ENCODE results near the gene FRS3.
"Not testable (repeated sequence)": the region's sequence is repeated elsewhere in the genome, so short reads cannot be mapped to it uniquely, and the experiment has no call there.

Gene FRS3

DNA sequence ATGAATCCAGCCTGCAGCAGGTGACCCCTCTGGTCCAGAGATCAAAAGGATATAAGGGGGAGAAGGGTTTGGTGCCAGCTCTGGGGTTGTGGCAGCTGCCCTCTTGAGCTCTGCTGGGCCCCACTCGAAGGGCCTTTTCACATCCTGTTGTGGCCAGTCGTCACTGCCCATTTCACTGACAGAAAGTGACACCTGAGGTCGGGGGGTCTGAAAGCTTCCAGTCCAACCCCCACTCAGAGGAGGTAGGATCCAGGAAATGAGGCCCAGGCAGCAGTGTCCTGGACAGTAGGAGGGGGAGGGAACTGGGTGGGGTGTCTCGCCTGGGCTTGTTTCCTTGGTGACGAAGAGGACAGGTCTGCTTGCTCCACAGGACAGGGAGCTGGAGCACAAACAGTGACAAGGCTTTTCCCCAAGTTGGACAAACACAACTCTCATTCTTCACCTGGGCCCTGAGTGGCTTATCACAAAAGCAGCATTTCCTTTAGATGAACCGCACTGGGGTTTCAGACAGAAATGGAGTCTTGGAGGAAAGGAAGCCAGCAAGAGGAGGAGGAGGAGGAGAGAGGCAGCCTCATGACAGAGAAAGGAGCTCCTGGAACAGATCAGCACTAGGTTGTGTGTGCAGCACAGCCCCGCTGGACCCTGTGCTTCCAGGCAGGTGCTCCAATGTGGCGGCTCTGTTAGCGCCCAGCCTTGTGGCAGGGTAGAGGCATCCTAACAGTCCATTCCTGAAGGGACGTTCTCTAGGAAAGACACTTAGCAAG lies 11.0 kb downstream of the FRS3 start:
- DNase-seq: peak; percentile 9

DNA sequence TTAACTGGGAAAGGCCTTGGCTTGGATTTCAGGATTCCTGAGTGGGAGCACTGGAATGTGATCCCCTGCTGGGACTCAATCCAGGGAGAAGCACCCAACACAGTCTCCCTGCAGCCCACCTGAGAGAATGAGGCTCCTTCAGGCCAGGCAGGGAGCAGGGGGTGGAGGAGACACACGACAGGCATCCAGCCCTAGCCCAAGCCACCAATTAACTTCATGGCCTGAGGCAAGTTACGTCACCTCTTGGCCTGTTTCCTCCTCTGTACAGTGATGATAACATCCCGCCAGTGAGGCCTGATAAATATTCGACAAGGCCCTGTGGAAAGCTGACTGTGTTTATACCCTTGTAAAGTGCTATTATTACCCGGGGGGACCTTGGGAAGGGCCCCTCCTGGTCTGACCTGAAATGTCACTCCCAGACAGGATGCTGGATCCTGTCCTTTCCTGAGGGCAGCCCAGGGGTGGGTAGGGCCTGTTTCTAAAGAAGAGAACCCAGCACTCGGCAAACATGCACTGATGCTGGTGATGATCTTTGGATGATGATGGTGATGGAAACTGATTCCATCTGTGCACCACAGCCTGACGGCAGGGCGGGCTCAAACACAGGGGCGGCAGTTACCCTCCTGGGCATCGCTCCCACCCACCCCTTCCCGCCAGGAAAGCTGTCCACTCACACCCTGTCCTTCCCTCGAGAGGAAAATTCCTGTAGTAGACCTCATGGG lies 12.4 kb downstream of the FRS3 start:
- peak; percentile 34 for DNase-seq

DNA sequence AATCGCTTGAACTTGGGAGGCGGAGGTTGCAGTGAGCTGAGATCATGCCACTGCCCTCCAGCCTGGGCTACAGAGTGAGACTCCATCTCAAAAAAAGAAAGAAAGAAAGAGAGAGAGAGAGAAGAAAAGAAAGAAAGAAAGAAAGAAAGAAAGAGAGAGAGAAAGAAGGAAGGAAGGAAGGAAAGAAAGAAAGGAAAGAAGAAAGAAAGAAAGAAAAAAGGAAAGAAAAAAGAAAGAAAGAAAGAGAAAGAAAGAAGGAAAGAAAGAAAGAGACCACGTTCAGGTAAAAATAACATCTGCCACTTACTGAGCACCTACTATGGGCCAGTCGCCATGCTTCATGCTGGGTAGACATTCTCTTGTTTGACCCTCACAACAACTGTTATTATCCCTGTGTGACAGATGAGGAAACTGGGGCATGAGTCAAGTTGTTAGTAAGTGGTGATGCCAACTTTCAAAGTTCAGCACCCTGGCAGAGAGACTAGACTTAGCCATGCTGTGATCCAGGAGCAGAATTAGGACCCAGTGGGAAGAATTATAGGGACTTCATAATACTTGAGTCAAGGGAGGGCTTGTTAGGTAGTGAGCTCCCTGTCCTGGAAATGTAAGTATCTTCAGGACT lies 13.5 kb downstream of the FRS3 start:
- DNase-seq: not testable (repeated sequence)

DNA sequence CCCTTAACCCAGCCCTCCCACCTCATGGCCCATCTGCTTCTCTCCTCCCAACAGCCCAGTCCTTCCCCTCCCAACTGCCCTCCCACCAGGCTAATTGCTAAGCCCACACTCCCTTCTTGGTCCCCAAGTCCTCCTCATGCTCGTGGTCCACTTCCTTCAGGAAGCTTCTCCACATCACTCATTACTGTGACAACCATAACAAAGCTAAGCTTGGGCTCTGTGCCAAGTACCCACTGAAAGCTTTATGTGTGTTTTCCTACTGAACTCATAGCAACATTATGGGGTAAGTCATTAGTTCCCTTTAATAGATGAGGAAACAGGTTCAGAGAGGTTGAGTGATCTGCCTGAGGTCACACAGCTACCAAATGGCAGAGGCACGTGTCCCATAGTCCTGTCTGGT lies 16.2 kb downstream of the FRS3 start:
- no peak for DNase-seq

DNA sequence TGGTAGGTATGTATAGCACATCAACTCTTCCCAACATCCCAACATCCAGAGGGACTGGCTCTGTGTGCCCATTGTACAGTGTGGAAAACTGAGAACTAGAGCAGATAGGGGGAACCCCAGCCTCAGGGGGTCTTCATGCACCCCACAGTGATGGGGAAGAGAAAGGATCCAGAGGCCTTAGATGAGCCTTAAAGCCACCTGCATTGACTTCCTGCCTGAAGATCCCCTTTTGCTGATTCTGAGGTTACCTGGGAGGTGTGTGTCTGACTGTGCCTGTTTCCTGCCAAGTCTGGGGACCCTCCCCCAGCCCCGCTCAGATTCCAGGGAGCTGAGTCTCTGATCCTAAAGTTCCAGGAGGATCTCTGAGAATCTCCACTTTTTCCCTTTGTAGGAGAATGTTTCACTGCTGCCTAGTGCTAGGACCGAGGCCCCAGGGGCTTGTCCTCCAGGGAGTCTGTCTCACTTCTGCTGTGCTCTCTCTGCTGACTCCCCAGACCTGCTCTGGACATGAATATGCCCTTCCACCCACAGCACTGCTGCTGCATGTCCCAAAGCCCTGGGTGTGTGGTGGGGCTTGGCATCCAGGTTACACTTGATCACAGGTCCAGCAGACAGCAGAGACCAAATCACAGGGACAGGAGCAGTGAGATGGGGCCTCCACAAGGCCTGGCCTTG lies 19.7 kb downstream of the FRS3 start:
- no peak for DNase-seq

DNA sequence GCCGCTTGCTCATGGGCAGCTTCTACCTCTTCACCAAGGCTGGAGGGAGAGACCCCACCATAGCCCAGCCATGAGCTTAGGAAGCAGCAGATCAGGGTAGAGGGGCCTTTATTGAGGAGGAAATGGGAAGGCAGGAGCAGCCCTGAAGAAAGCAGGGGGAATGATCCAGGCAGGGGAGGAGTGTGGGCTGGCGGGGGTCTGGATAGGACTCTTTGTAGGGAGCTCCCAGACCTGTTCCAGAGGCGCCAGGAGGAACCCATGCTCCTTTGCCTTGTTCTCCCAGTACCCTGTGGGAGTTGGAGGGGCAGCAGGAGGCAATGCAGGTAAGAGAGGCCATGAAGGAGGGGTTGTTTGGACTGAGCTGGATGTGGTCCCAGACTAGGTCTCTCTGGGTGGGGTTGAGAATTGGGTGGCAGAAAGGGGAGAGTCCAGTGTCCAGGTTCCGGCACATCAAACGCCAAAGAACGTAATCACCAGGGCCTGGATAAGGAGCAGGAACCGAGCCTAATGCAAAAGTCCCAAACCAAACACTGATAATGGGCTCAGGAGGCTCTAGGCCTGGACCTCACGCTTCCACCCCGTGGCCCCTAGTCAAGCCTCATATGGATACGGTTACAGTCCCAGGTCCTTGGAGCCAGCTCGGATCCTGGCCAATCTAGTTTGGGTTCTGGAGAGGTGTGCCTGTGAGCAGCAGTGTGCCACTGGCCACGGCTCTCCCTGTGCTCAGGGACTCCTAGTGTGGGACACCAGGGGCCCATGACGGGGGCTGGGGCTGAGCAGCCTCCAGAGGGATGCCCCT lies 20.4 kb downstream of the FRS3 start:
- DNase-seq: no peak

DNA sequence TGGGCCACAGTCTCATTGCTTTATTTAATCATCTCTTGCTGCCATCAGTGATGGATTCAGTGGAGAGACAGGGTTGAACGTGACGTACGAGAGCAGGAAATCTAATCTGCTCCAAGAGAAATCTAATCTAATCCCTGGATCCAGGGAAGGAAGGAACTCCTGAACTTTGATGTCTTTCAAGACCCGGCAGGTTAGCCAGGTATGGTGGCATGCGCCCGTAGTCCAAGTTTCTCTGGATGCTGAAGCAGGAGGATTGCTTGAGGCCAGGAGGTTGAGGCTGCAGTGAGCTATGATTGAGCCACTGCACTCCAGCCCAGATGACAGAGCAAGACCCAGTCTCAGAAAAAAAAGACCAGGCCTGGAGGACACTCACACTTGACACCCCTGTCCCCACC lies 21.1 kb downstream of the FRS3 start:
- no peak for DNase-seq

DNA sequence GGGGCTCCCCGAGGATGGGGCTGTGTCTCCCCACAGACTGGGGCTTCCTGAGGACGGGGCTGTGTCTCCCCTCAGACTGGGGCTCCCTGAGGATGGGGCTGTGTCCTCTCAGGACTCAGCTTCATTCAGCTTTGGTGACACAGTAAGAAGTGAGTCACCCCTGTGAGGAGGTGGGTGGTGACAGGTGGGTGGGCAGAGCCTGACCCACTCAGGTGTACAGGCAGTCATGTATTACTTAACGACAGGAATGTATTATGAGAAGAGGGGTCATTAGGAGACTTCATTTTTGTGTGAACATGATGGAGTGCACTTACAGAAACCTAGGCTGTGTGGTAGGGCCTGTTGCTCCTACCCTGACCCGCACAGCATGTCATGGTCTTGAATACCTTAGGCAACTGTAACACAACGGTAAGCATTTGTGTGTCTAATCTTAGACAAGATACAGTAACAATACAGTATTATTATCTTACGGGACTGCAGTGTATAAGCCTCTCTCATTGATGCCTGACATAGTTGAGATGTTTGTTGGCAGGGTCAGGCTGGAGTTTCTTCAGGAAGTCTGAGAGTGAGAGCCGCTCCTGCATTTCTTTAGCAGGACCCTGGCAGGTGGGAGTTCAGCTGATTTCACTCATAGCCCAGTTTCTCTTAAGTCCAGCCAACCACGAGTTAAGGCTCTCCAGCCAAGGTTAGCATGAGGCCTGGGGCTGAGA lies 21.6 kb downstream of the FRS3 start:
- no peak for DNase-seq

DNA sequence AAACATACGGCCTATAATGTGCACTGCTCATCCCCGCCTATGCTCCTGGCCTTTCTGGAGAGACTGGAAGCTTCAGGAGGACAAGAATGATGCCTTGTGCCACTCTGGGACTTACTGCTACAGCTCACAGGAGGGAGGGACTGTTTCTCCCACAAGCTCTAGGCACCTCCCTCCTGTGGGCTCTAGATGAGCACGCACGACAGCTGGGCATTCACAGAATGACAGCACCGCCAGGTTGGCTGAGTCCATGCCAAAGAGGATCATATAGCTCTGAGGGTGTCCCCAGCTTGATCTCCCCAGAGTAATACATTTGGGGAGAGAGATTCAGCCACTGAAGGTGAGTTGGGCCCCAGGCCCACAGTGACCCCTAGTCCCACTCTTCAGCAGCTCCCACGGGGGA lies 22.4 kb downstream of the FRS3 start:
- no peak for DNase-seq

DNA sequence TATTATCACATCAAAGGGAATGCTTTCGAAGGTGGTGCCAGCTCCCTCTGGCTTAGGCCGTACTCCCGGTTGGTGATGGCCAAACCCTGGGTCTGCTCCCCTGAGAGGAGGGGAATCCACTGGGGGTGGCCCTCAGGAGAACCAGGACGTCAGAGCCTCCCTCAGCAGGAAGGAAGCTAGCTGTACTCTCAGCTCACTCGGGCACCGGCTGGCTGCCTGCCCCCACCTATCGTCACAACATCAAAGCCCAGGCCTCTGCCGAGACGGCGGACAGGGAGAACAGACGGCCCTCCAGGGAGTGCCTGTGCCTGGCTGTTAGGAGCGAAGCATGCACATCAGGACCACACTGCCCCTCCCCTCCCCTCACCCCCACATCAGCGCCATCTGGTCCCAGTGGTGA lies 23.3 kb downstream of the FRS3 start:
- DNase-seq: no peak

DNA sequence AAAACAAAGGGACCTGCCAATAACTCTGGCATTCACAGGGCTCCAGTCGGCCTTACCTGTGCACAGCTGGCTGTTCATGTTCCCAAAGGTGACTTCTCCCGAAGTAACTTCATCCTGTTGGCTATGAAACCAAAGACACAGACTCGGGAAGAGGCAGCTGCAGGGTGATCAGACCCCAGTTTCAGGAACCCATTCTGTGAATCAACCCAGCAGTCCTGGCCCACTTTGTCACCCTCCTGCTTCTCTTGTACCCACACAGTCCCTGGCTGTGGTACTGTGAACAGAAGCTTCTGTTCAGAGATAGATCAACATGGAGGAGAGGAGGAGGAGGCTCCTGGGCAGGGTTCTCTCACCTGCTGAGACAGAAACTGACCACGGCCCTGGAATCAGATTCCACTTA lies 23.8 kb downstream of the FRS3 start:
- no peak for DNase-seq

DNA sequence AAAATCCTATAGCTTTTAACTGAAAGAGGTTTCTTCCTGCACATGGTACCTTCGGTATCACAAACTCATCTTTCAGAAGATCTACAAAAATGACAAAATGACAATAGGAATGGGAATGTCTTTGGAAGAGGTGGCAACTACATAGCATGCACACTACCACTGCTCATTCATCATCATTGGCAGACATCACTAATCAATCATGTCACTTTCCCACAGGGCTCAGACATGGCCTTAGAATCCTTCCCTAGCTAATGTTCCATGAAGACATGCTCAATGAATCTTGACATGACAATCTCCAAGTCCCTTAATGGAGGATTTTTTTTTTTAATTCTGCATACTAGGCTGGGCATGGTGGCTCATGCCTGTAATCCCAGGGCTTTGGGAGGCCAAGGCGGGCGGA lies 29.3 kb downstream of the FRS3 start:
- DNase-seq: no peak

DNA sequence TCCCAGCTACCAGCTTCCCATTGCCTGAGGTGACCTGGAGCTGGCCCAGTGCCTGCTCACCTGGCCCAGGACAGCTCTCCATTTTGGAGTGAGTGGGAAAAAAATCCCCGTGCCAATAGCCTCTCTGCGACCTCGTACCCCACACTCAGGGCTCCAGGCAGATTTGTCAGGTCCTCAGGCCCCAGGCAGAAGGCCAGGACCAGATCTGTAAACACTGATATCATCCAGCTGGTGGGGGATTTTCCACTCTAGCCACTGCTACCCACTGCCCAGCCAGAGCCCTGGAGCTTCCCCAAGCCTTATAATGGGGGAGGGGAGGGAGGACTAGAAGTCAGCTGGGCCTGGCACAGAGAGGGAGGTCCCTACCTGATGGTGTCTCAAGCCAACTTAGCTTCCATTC lies 31.2 kb downstream of the FRS3 start:
- no peak for DNase-seq

DNA sequence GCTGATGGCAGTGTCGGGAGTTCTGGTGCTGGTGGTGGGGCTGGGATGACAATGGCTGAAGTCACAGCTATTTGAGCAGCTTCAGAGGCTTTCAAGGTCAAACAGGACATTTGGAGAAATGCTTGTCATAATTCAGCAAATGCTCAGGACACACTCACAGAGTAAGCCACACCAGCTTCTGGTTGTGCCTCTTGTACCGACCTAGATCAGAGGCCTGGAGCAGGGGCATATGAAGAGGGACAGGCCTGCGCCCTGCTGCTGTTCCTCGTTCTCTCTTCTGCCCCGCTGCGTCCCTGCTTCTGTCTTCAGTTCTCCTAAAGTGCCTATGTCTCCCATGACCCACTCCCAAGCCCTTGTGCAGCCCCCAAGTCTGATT lies 31.6 kb downstream of the FRS3 start:
- no peak for DNase-seq

DNA sequence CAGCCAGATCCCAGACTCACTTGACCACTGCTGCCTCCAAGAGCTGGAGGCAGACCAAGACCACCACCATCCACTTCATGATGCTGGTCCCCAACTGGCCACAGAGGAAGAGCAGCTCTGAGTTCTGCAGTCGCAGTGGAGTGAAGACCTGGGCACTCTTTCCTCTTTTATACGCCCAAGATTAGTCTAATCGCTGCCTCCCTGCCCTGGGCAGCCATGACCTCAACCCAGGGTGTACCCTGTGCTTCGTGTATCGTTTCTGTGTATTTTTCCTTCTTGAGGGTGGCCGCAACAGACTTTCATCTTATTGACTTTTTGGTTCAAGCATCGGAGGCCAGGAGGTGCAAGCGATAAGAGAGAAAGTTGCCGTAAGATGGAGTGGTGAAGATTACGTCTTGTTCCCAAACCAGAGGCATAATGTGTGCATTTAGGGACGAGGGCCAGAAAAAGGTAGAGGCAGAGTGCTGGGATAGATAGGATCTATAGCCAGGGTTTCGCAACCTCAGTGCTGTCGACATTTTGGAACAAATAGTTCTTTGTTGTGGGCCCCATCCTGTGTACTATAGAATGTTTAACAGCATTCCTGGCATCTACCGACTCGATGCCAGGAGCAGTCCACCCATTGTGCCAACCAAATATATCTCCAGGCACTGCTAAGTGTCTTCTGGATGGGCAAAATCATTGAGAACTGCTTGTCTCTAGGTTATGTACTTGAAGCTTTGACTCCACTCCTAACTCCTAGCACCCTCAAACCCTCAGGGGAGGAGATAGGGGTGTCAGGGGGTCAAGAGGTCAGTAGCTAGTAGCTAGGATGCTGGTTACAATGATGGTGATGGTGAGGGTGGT lies 32.2 kb downstream of the FRS3 start, which contains the start of gene PGC:
Gene PGC, minus strand, starts transcription at position 142 of the 846 bp plus-strand sequence. Its CDS starts 63 bp downstream, at position 79.
- no peak for DNase-seq

DNA sequence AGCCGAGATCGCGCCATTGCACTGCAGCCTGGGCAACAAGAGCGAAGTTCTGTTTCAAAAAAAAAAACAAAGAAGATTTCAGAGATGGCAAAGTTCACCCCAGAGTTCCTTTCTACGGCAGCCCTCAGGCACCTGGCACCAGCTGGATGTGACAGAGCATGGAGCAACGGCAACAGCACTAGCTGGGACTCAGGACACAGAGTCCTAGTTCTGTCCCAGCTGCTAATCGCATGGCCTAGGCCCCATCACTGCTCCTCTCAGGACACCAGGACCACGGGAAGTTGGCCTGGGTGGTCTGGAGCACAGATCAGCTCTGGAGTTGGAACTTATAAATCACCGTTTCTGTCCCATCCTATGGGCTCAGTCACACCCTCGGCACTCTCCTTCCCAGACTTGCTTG lies 33.6 kb downstream of the FRS3 start:
- DNase-seq: no peak

DNA sequence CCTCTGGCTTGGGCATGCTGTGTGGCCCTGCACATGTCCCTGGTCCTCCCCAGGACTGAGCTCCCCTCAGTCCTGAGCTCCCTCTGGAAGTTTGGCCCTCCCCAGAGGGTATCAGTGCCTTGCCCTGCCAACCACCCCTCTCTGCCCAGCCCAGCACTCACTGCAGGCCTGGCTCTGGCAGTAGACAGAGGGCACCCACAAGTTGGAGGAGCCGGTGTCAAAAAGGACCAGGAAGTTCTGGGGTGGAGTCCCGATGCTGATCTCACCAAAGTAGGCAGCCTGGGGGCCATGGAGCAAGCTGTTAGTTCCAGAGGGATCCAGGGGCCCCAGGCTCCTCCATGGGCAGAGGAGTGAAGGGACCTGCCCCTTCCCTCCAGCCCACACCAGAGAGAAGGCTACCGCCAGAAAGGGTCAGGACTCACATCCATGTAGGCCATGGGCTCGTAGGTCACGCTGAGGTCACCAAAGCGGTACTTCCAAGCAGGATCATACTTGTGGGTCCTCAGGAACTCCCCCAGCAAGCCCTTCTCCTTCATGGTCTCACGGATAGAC lies 35.4 kb downstream of the FRS3 start:
- DNase-seq: no peak

DNA sequence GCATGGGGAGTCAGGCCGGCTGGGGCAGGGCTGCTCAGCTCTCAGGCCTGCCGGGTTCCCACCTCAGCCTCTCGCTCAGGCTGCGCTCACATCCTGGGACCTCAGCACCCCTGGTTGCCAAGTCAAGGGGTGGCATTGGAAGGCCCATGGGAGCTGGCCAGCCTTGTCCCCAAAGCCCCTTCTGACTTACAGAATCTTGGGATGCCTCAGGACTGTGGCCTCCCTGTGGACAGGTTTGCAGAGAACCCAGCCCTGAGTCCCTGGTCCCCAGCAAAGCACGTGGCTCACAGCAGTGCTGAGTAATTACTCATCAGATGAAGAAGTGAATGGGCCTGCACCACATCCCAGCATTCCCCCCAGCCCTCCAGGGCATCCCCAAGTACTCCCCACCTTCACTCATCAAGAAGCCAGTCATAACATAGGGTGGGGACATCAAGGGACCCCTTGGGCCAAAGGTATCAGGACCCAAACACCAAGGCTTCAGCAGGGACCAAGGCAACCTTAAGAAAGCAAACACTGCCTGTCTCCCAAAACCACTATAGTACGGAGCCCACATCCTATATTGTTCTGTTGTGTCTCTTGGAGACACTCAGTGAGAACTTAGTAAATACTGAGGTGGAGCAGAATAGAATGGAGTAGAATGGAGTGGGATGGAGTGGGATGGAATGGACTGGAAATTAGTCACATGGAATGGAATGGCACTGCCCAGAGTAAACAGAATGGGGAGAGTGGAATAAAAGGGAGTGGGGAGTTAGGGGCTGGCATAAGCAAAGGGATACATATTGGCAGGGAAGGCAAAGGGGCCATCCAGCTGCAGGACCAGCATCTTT lies 36.1 kb downstream of the FRS3 start:
- no peak for DNase-seq

DNA sequence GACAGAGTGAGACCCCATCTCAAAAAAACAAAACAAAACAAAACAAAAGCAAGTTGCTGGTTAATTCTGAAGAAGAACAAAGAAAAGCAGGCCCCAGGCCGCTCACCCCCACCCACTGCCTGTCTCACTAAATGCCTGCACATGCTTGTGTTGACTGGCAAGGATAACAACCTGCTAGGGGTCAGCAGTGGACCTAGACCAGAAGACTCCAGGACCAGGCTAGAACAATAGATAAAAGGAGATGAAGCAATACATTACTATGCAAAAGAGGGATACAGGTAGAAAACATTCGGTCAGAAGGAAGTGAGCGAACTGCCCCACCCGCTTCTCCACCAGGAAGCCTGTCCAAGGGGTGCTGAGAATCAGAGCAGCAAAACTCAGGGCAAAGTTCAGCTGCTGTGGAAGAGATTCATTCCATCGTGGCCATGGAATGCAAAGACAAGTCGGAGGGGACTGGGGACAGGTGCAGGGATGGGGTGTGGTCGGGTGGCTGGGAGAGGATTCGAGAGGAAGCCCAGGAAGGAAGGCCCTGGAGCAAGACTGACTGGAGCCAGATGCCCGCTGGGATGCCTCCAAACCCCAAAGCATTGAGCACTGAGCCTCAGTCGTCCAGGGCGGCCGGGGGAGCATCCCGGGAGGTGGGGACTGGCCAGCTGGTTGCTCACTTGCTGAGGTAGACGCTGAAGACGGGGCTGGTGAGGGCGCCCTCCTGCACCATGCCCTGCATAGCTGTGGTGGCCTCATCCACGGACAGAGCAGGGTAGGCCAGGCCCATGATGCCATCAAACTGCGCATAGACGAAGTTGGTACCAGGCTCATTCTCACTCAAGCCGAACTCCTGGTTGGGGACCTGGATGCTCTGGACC lies 37.8 kb downstream of the FRS3 start:
- DNase-seq: no peak
